ENCODE results near the gene SORD. TPM values are rescaled to one million over a fixed set of nuclear protein-coding genes. Genes with fewer than 3 reads are reported as not detected.

Gene SORD
- total and polyA plus RNA-seq, 9 of the 15 experiments (the other 6 are each of a cell fraction or from before 2014, with no cell fraction given): 5.9 to 79.2 (median 29.6) TPM

DNA sequence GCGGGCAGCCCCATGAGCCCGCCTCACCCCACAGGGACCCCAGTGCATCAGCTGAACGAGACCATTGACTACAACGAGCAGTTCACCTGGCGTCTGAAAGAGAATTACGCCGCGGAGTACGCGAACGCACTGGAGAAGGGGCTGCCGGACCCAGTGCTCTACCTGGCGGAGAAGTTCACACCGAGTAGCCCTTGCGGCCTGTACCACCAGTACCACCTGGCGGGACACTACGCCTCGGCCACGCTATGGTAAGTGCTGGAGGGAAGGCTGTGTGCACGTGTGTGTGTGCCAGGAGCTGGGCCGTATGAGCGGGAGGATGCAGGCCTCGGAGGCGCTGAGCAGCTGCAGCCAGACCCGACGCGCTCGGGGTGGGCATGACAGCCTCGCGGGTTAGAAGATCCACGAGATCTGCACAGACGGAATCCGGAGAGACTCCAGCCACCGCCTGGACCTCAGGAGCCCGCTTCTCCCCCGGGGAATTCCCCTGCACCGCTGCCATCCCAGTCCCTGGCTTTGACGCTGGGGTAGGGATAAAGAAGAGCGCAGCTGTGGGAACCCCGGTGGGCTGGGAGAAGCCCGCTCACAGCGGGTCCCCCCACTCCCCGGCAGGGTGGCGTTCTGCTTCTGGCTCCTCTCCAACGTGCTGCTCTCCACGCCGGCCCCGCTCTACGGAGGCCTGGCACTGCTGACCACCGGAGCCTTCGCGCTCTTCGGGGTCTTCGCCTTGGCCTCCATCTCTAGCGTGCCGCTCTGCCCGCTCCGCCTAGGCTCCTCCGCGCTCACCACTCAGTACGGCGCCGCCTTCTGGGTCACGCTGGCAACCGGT, 93.7 kb downstream of the SORD start:
- Histone ChIP-seq H3K27me3 (ENCODE audit: control insufficient read depth in 2 of 2, insufficient read depth in 2 of 2, low read length in 2 of 2) (peaks cover 2 to 37% of the 10 kb centered on the region in 2 experiments; a peak in 4 of 5 replicates), H3K27ac (ENCODE audit: extremely low read depth, low read depth, low read length) (no peak overlapping the region), H3K9me3 (replicated peaks; ENCODE audit: control insufficient read depth, insufficient read depth, low read depth, low read length) (no peaks in the 10 kb centered on the region), H3K4me3 (no peak overlapping the region), H3K9ac (ENCODE audit: insufficient read depth in 1 of 2, low read depth in 2 of 2, low read length in 2 of 2) (no peak overlapping the region), H2AFZ (ENCODE audit: low read depth, low read length) (no peak overlapping the region), H3K79me2 (ENCODE audit: control insufficient read depth, insufficient read depth, low read length) (no peaks in the 10 kb centered on the region), H3K9me1 (ENCODE audit: control insufficient read depth, insufficient read depth, low read length) (no peaks in the 10 kb centered on the region), H4K20me1 (replicated peaks; ENCODE audit: control insufficient read depth, insufficient read depth, low read length) (no peaks in the 10 kb centered on the region), H3K36me3 (ENCODE audit: control insufficient read depth, insufficient read depth, low read length) (no peaks in the 10 kb centered on the region), H3K4me1 (replicated peaks in 1 of 2; ENCODE audit: control insufficient read depth in 2 of 2, insufficient read depth in 2 of 2, low read length in 2 of 2) (peaks cover 0 to 32% of the 10 kb centered on the region in 2 experiments; a peak in 3 of 5 replicates), H3K4me2 (ENCODE audit: insufficient read depth, low read length) (no peak overlapping the region)
- WGBS (ENCODE audit: insufficient coverage, low coverage, missing lambda C conversion rate): 81% methylated on average over 49 of the region's 65 CpGs
- BruUV-seq (replicated peaks): no TSS peak
- no peak for FAIRE-seq
- ChIA-PET POLR2A (no interaction called here), CTCF (ENCODE audit: low intra/inter-chr PET ratio) (no interaction called here)
- ATAC-seq: no peak
- intact Hi-C loops (cut with micrococcal nuclease): no loop called here
- DNase-seq (ENCODE audit: extremely low read depth in 1 of 4, low spot score in 3 of 4): no peak
- in situ Hi-C loops (cut with MboI): loop anchor here (25.0 kb wide), 1 partner anchor 154 kb away; the partner anchor contains the start of gene TERB2
- TF ChIP-seq SNRNP70 (optimal IDR thresholded peaks at IDR 0.05; ENCODE audit: low read depth, low read length) (no peak), TARDBP (IDR thresholded peaks at IDR 0.05) (no peak), TEAD4 (IDR thresholded peaks at IDR 0.05; ENCODE audit: low read length) (no peak), TEAD4 (CRISPR knock-in tag; IDR thresholded peaks at IDR 0.05; ENCODE audit: borderline replicate concordance) (no peak), ZNF134 (CRISPR knock-in tag; conservative IDR thresholded peaks at IDR 0.05) (no peak), ZNF12 (CRISPR knock-in tag; IDR thresholded peaks at IDR 0.05) (no peak), FUS (optimal IDR thresholded peaks at IDR 0.05; ENCODE audit: low read depth, low read length) (no peak), BDP1 (IDR thresholded peaks at IDR 0.05; ENCODE audit: insufficient read depth, insufficient read length) (no peak), ZNF41 (CRISPR knock-in tag; conservative IDR thresholded peaks at IDR 0.05) (no peak), CXXC5 (CRISPR knock-in tag; IDR thresholded peaks at IDR 0.05) (no peak), SMAD4 (CRISPR knock-in tag; conservative IDR thresholded peaks at IDR 0.05) (no peak)
- TF ChIP-seq, protein P1, sequence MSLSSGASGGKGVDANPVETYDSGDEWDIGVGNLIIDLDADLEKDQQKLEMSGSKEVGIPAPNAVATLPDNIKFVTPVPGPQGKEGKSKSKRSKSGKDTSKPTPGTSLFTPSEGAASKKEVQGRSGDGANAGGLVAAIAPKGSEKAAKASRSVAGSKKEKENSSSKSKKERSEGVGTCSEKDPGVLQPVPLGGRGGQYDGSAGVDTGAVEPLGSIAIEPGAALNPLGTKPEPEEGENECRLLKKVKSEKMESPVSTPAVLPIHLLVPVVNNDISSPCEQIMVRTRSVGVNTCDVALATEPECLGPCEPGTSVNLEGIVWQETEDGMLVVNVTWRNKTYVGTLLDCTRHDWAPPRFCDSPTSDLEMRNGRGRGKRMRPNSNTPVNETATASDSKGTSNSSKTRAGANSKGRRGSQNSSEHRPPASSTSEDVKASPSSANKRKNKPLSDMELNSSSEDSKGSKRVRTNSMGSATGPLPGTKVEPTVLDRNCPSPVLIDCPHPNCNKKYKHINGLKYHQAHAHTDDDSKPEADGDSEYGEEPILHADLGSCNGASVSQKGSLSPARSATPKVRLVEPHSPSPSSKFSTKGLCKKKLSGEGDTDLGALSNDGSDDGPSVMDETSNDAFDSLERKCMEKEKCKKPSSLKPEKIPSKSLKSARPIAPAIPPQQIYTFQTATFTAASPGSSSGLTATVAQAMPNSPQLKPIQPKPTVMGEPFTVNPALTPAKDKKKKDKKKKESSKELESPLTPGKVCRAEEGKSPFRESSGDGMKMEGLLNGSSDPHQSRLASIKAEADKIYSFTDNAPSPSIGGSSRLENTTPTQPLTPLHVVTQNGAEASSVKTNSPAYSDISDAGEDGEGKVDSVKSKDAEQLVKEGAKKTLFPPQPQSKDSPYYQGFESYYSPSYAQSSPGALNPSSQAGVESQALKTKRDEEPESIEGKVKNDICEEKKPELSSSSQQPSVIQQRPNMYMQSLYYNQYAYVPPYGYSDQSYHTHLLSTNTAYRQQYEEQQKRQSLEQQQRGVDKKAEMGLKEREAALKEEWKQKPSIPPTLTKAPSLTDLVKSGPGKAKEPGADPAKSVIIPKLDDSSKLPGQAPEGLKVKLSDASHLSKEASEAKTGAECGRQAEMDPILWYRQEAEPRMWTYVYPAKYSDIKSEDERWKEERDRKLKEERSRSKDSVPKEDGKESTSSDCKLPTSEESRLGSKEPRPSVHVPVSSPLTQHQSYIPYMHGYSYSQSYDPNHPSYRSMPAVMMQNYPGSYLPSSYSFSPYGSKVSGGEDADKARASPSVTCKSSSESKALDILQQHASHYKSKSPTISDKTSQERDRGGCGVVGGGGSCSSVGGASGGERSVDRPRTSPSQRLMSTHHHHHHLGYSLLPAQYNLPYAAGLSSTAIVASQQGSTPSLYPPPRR (CRISPR knock-in tag; IDR thresholded peaks at IDR 0.05; ENCODE audit: borderline replicate concordance): no peak
- TF ChIP-seq, protein P2, sequence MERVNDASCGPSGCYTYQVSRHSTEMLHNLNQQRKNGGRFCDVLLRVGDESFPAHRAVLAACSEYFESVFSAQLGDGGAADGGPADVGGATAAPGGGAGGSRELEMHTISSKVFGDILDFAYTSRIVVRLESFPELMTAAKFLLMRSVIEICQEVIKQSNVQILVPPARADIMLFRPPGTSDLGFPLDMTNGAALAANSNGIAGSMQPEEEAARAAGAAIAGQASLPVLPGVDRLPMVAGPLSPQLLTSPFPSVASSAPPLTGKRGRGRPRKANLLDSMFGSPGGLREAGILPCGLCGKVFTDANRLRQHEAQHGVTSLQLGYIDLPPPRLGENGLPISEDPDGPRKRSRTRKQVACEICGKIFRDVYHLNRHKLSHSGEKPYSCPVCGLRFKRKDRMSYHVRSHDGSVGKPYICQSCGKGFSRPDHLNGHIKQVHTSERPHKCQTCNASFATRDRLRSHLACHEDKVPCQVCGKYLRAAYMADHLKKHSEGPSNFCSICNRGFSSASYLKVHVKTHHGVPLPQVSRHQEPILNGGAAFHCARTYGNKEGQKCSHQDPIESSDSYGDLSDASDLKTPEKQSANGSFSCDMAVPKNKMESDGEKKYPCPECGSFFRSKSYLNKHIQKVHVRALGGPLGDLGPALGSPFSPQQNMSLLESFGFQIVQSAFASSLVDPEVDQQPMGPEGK (CRISPR knock-in tag; IDR thresholded peaks at IDR 0.05; ENCODE audit: borderline replicate concordance): no peak

All from K562 (cell line).